Astrocyte (in vitro differentiated cells and primary cell): ENCODE data around the gene TNFSF11.

ENCODE experiments used
- EZH2 ChIP-seq: IDR thresholded peaks from 2 replicates; pipeline ENCODE4 v1.6.1; 2012; ENCODE audit warnings: mild to moderate bottlenecking, low read length, inconsistent platforms; ENCODE audit not compliant: insufficient read depth
- TF ChIP-seq, protein P1 (sequence below): IDR thresholded peaks from 2 replicates; pipeline ENCODE4 v1.5.1; 2011; ENCODE audit warnings: low read depth, mild to moderate bottlenecking, inconsistent platforms, low read length, moderate library complexity; ENCODE audit not compliant: insufficient read depth

- TF ChIP-seq, protein P1, sequence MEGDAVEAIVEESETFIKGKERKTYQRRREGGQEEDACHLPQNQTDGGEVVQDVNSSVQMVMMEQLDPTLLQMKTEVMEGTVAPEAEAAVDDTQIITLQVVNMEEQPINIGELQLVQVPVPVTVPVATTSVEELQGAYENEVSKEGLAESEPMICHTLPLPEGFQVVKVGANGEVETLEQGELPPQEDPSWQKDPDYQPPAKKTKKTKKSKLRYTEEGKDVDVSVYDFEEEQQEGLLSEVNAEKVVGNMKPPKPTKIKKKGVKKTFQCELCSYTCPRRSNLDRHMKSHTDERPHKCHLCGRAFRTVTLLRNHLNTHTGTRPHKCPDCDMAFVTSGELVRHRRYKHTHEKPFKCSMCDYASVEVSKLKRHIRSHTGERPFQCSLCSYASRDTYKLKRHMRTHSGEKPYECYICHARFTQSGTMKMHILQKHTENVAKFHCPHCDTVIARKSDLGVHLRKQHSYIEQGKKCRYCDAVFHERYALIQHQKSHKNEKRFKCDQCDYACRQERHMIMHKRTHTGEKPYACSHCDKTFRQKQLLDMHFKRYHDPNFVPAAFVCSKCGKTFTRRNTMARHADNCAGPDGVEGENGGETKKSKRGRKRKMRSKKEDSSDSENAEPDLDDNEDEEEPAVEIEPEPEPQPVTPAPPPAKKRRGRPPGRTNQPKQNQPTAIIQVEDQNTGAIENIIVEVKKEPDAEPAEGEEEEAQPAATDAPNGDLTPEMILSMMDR, result no peak
- TF ChIP-seq EZH2, result no peak
These were observed 76.6 kb downstream of the TNFSF11 start for GRCh38 chr13:42650506-42650905.
